Esophagus squamous epithelium (tissue), 4 donors: ENCODE results near the gene CKS2.

ENCODE experiments used
- CTCF ChIP-seq, 6 experiments: fragments of 450-650 bp in 4 of 6; fragments of 200-600 bp in 2 of 6; sonication (generic) in 2 of 6; IDR thresholded peaks; one replicate each; pipeline ENCODE4 v1.5.1; 2016 to 2019; ENCODE audit warnings: antibody characterized with exemption in 6 of 6, mild to moderate bottlenecking in 4 of 6, moderate library complexity in 4 of 6
- POLR2A ChIP-seq, 4 donors: fragments of 450-650 bp; IDR thresholded peaks; one replicate each; pipeline ENCODE4 v1.6.1; 2017; ENCODE audit warnings: antibody characterized with exemption in 4 of 4, mild to moderate bottlenecking in 4 of 4, moderate library complexity in 3 of 4

GRCh38 chr9:89323390-89323789, 12.4 kb downstream of the CKS2 start:
- TF ChIP-seq CTCF (IDR thresholded peaks at IDR 0.05) (no peak), POLR2A (IDR thresholded peaks at IDR 0.05) (no peak)
